A673 (cell line): ENCODE results near the gene SPTBN2.

Experiments
- CTCF ChIP-seq: fragments of 300-800, 200-600 bp; sonication (generic); conservative IDR thresholded peaks from 2 replicates; pipeline ENCODE4 v1.5.1; 2017; ENCODE audit warnings: low read depth, mild to moderate bottlenecking, antibody characterized with exemption, low read length, moderate library complexity, mixed read lengths
- EZH2 ChIP-seq: fragments of 200-600 bp; sonication (generic); IDR thresholded peaks from 2 replicates; pipeline ENCODE4 v1.6.1; 2017; ENCODE audit warnings: borderline replicate concordance, low read depth, mild to moderate bottlenecking, mixed read lengths, antibody characterized with exemption, low read length; ENCODE audit not compliant: poor library complexity, severe bottlenecking

GRCh38 chr11:66693356-66694055 is 35.5 kb downstream of the SPTBN2 start:
- TF ChIP-seq CTCF (no peak), EZH2 (no peak)
